ENCODE measurements around the gene MDM2. TPM values are rescaled to one million over a fixed set of nuclear protein-coding genes. Genes with fewer than 3 reads are reported as not detected.

The MDM2 gene
- total RNA-seq, 1 experiment from 2014 or later = 159 TPM

DNA sequence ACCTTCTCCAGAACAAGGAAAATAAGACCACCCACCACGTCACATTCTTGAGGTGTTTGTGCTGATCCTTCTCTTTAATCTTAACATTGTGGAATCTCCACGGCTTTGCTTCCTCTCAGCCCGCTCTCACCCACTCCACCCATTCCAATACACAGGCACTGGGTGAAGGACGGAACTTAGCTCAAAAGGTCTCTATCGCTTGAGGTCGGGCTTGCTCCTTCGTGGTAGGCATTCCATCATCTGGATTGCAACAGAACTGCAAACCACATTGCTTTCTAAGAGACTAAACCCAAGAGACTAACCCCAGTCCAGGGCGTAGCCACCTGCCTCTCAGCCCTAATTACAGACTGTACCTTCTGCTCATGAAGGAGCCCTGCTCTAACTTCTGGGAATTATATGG lies 24.0 kb upstream of the MDM2 start:
- H3K4me1 Mint-ChIP-seq = peaks cover 4 to 9% of the 10 kb centered on the region in 2 experiments; a peak in 3 of 4 replicates
- Histone ChIP-seq H3K79me2 (ENCODE audit: insufficient read depth, low read length) (no peaks in the 10 kb centered on the region), H2AFZ (ENCODE audit: low read length) (no peak overlapping the region), H4K91ac (ENCODE audit: insufficient read length, low read depth, low read length) (no peak overlapping the region), H3T11ph (ENCODE audit: low read length) (no peak overlapping the region), H3K14ac (ENCODE audit: insufficient read depth, low read length) (no peak overlapping the region), H2BK15ac (ENCODE audit: low read depth, low read length) (no peak overlapping the region), H3K23ac (ENCODE audit: insufficient read length, low read depth, low read length) (no peak overlapping the region), H2BK20ac (ENCODE audit: low read depth, low read length, poor library complexity, severe bottlenecking) (no peak overlapping the region), H3K56ac (ENCODE audit: insufficient read length, low read depth, low read length) (no peak overlapping the region), H3K79me1 (ENCODE audit: insufficient read depth, low read depth, low read length, poor library complexity, severe bottlenecking) (no peaks in the 10 kb centered on the region), H4K5ac (ENCODE audit: insufficient read length, low read depth, low read length) (no peak overlapping the region), H4K8ac (replicated peaks; ENCODE audit: insufficient read length, low read depth, low read length) (no peak overlapping the region), H4K20me1 (ENCODE audit: control insufficient read depth, insufficient read depth, insufficient read length) (no peaks in the 10 kb centered on the region), H2BK5ac (ENCODE audit: insufficient read length, low read length) (no peak overlapping the region), H3K27me3 (ENCODE audit: insufficient read depth, low read length) (no peaks in the 10 kb centered on the region), H3K4me2 (ENCODE audit: insufficient read depth, insufficient read length, low read length) (no peak overlapping the region), H3K9me3 (ENCODE audit: control insufficient read depth, low read depth, low read length) (no peaks in the 10 kb centered on the region), H2BK12ac (ENCODE audit: insufficient read length, low read depth, low read length) (no peak overlapping the region), H3K23me2 (ENCODE audit: insufficient read length, low read depth, low read length, poor library complexity, severe bottlenecking) (no peaks in the 10 kb centered on the region), H2BK120ac (ENCODE audit: low read depth, low read length, poor library complexity, severe bottlenecking) (no peak overlapping the region), H3K9ac (ENCODE audit: extremely low read depth, insufficient read length, low read length) (no peak overlapping the region), H2AK5ac (ENCODE audit: insufficient read length, low read length) (no peak overlapping the region), H3K18ac (ENCODE audit: insufficient read length, low read depth, low read length) (no peak overlapping the region), H3K4ac (ENCODE audit: low read depth, low read length) (no peak overlapping the region), H3K27ac (ENCODE audit: insufficient read length, low read depth, low read length) (no peak overlapping the region), H3K4me1 (ENCODE audit: insufficient read depth, low read length) (no peaks in the 10 kb centered on the region)
- TF ChIP-seq, protein P1, sequence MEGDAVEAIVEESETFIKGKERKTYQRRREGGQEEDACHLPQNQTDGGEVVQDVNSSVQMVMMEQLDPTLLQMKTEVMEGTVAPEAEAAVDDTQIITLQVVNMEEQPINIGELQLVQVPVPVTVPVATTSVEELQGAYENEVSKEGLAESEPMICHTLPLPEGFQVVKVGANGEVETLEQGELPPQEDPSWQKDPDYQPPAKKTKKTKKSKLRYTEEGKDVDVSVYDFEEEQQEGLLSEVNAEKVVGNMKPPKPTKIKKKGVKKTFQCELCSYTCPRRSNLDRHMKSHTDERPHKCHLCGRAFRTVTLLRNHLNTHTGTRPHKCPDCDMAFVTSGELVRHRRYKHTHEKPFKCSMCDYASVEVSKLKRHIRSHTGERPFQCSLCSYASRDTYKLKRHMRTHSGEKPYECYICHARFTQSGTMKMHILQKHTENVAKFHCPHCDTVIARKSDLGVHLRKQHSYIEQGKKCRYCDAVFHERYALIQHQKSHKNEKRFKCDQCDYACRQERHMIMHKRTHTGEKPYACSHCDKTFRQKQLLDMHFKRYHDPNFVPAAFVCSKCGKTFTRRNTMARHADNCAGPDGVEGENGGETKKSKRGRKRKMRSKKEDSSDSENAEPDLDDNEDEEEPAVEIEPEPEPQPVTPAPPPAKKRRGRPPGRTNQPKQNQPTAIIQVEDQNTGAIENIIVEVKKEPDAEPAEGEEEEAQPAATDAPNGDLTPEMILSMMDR (conservative IDR thresholded peaks at IDR 0.05) = no peak
- no CpG with 5 or more reads among the region's 8 CpGs for WGBS (ENCODE audit: extremely low coverage, insufficient read length, low lambda C conversion rate)
- no peak overlapping the region for H3K27ac Mint-ChIP-seq
- no peak overlapping the region for H3K4me3 Mint-ChIP-seq
- no peaks in the 10 kb centered on the region for H3K27me3 Mint-ChIP-seq (ENCODE audit: low read depth)
- no peak for DNase-seq
- H3K36me3 Mint-ChIP-seq (ENCODE audit: insufficient read depth in 1 of 3, low read depth in 3 of 3) = no peaks in the 10 kb centered on the region
- no peaks in the 10 kb centered on the region; a peak in 1 of 5 replicates for H3K9me3 Mint-ChIP-seq
